GM12878 (cell line): ENCODE data around the gene PFKFB2. TPM values are rescaled to one million over a fixed set of nuclear protein-coding genes. Genes with fewer than 3 reads are reported as not detected.
A peak's percentile ranks its signal among the peaks of the same experiment; 100 is the strongest.

ENCODE experiments used
- BACH1 ChIP-seq: fragments of 450-650 bp; IDR thresholded peaks from 2 replicates; pipeline ENCODE4 v1.6.1; 2017; ENCODE audit warnings: mild to moderate bottlenecking, borderline replicate concordance
- BHLHE40 ChIP-seq, 2 experiments: fragments of 450-650 bp in 1 of 2; IDR thresholded peaks; 2 replicates each; pipeline ENCODE4 v1.6.1; 2011 to 2017; ENCODE audit warnings: low read depth in 2 of 2, borderline replicate concordance in 1 of 2, improper control_type of control experiment in 1 of 2, low read length in 1 of 2, mild to moderate bottlenecking in 1 of 2
- CBFB ChIP-seq: IDR thresholded peaks from 2 replicates; pipeline ENCODE4 v1.6.1; 2016; ENCODE audit warnings: antibody characterized with exemption, low read depth
- CREB1 ChIP-seq: IDR thresholded peaks from 2 replicates; pipeline ENCODE4 v1.6.1; 2012; ENCODE audit warnings: low read depth, mild to moderate bottlenecking, inconsistent platforms
- DPF2 ChIP-seq: fragments of 450-650 bp; IDR thresholded peaks from 2 replicates; pipeline ENCODE4 v1.6.1; 2017; ENCODE audit warnings: mild to moderate bottlenecking
- GATAD2B ChIP-seq: fragments of 450-650 bp; conservative IDR thresholded peaks from 2 replicates; pipeline ENCODE4 v1.6.1; 2017; ENCODE audit warnings: low read depth, mild to moderate bottlenecking, moderate library complexity
- MYC ChIP-seq: IDR thresholded peaks from 2 replicates; pipeline ENCODE4 v1.6.1; 2011; ENCODE audit warnings: mild to moderate bottlenecking, low read length, moderate library complexity, inconsistent platforms; ENCODE audit not compliant: insufficient read depth, insufficient replicate concordance, insufficient read length, severe bottlenecking
- PML ChIP-seq: IDR thresholded peaks from 2 replicates; pipeline ENCODE4 v1.6.1; 2012; ENCODE audit warnings: low read length, inconsistent platforms
- POLR2A ChIP-seq: IDR thresholded peaks from 2 replicates; pipeline ENCODE4 v1.6.1; 2011; ENCODE audit warnings: low read depth, mild to moderate bottlenecking, low read length
- POU2F2 ChIP-seq: IDR thresholded peaks from 3 replicates; pipeline ENCODE4 v1.6.1; 2011; ENCODE audit warnings: low read depth, mild to moderate bottlenecking, low read length, borderline replicate concordance
- RAD51 ChIP-seq: fragments of 450-650 bp; IDR thresholded peaks from 2 replicates; pipeline ENCODE4 v1.6.1; 2016; ENCODE audit warnings: moderate library complexity, mild to moderate bottlenecking, inconsistent platforms
- RELA ChIP-seq: fragments of 450-650 bp; IDR thresholded peaks from 2 replicates; pipeline ENCODE4 v1.8.0; 2014; ENCODE audit warnings: borderline replicate concordance; ENCODE audit not compliant: partially characterized antibody
- RFX5 ChIP-seq: IDR thresholded peaks from 2 replicates; pipeline ENCODE4 v1.6.1; 2011; ENCODE audit warnings: low read depth, low read length, improper control_type of control experiment
- SIN3A ChIP-seq: IDR thresholded peaks from 2 replicates; pipeline ENCODE4 v1.6.1; 2012; ENCODE audit warnings: low read depth, low read length, improper control_type of control experiment
- SMAD1 ChIP-seq: fragments of 450-650 bp; IDR thresholded peaks from 2 replicates; pipeline ENCODE4 v1.6.1; 2018; ENCODE audit warnings: mild to moderate bottlenecking, low read depth; ENCODE audit not compliant: partially characterized antibody
- SMC3 ChIP-seq: IDR thresholded peaks from 2 replicates; pipeline ENCODE4 v1.6.1; 2011; ENCODE audit warnings: low read length, improper control_type of control experiment, borderline replicate concordance
- SREBF1 ChIP-seq: IDR thresholded peaks from 2 replicates; pipeline ENCODE4 v1.6.1; 2012; ENCODE audit warnings: mild to moderate bottlenecking, low read length
- STAT1 ChIP-seq: fragments of 450-650 bp; conservative IDR thresholded peaks from 2 replicates; pipeline ENCODE4 v1.6.1; 2014; ENCODE audit warnings: antibody characterized with exemption, mild to moderate bottlenecking
- TCF12 ChIP-seq: IDR thresholded peaks from 2 replicates; pipeline ENCODE4 v1.6.1; 2011; ENCODE audit warnings: low read depth, mild to moderate bottlenecking, low read length
- ZNF384 ChIP-seq: IDR thresholded peaks from 2 replicates; pipeline ENCODE4 v1.6.1; 2012; ENCODE audit warnings: low read depth, mild to moderate bottlenecking, low read length, improper control_type of control experiment, borderline replicate concordance
- polyA plus RNA-seq, 11 experiments: library from polyadenylated mRNA; depleted of rRNA in 4 of 11; unstranded in 6 of 11; stranded (reverse) in 5 of 11; fragments of >200 nt; fragmentation: Nextera tagmentation in 4 of 11; fragmentation: Illumina TruSeq in 1 of 11; extraction: Ambion mirVana in 4 of 11; extraction: Trizol in 1 of 11; gene quantifications; 1 replicate in 1 of 11; 2 replicates in 10 of 11; pipeline versions ENCODE4 v1.2.1 to v1.2.3, GENCODE V29; 2011 to 2016; ENCODE audit warnings: inconsistent platforms in 2 of 11, missing spikeins in 2 of 11, low read depth in 1 of 11
- total RNA-seq, 4 experiments: library from RNA; depleted of rRNA in 3 of 4; stranded (reverse); fragments of >200 nt in 3 of 4; fragmentation: Illumina TruSeq in 1 of 4; extraction: Trizol in 1 of 4; gene quantifications; 2 replicates each; pipeline versions ENCODE4 v1.2.1 to v1.2.3, GENCODE V29; 2013 to 2021
- TF ChIP-seq, protein P1 (sequence below): fragments of 450-650 bp; IDR thresholded peaks from 2 replicates; pipeline ENCODE4 v1.6.1; 2017; ENCODE audit warnings: mild to moderate bottlenecking
- TF ChIP-seq, protein P2 (sequence below): fragments of 450-650 bp; IDR thresholded peaks from 2 replicates; pipeline ENCODE4 v1.6.1; 2017; ENCODE audit warnings: borderline replicate concordance
- TF ChIP-seq, protein P3 (sequence below): IDR thresholded peaks from 2 replicates; pipeline ENCODE4 v1.6.1; 2012; ENCODE audit warnings: low read depth, low read length, improper control_type of control experiment
- TF ChIP-seq, protein P4 (sequence below): IDR thresholded peaks from 2 replicates; pipeline ENCODE4 v1.6.1; 2012; ENCODE audit warnings: low read depth, low read length, improper control_type of control experiment
- TF ChIP-seq, protein P5 (sequence below): IDR thresholded peaks from 2 replicates; pipeline ENCODE4 v1.6.1; 2012; ENCODE audit warnings: low read depth, low read length, improper control_type of control experiment

Gene PFKFB2
- total and polyA plus RNA-seq, 10 of the 15 experiments (the other 5 are each of a cell fraction or from before 2014, with no cell fraction given): 0.40 to 1.3 (median 1.0) TPM

DNA sequence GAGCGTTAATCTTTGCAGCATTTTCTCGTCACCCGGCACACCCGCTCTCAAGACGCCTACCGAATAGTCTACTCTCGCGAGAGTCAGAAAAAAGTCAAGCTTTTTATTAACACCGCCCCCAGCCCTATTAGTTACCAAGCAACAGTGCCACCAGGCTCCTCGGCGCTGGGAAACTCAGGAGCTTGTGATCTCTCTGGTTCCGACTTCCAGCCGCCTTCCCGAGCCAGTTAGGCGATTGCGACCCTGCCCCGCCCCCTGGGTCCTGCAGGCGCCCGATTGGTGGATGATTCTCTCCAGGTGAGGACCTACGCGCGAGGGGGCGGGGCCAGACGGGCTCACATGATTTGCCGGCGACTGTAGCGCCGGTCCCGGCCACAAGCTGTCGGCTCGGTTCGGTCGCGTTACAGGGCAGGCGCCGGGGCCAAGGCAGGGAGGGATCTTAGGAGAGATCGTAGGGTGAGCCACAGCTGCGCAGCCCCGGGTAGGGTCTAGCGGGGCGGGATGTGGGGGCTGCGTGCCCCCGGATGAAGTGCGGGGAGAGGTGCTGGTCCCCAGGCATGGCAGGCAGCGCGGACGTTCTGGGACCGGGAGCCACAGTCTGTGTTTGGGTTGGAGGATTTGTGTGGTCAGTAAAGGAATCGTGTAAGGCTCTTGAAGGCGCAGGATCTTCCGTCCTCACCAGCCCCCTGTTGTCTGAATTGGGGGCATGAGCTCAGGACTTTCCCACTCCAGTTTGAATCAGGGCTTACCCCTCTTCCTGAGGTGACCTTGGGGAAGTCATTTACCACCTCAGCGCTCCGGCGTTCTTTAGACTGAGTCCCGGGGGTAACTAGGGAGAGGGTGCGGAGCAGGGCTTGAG is at the start of gene PFKFB2 (continued):
- TF ChIP-seq GATAD2B: no peak; the same call in 1 of the 2 replicates
- TF ChIP-seq MYC: peak; percentile 58
- 0 out of 2 replicates have a peak, but pooled peaks have one; percentile 42 for TF ChIP-seq DPF2
- no peak for TF ChIP-seq SMC3
- TF ChIP-seq, protein P1, sequence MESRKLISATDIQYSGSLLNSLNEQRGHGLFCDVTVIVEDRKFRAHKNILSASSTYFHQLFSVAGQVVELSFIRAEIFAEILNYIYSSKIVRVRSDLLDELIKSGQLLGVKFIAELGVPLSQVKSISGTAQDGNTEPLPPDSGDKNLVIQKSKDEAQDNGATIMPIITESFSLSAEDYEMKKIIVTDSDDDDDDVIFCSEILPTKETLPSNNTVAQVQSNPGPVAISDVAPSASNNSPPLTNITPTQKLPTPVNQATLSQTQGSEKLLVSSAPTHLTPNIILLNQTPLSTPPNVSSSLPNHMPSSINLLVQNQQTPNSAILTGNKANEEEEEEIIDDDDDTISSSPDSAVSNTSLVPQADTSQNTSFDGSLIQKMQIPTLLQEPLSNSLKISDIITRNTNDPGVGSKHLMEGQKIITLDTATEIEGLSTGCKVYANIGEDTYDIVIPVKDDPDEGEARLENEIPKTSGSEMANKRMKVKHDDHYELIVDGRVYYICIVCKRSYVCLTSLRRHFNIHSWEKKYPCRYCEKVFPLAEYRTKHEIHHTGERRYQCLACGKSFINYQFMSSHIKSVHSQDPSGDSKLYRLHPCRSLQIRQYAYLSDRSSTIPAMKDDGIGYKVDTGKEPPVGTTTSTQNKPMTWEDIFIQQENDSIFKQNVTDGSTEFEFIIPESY: no peak
- peak; percentile 82 for TF ChIP-seq POLR2A
- TF ChIP-seq, protein P2, sequence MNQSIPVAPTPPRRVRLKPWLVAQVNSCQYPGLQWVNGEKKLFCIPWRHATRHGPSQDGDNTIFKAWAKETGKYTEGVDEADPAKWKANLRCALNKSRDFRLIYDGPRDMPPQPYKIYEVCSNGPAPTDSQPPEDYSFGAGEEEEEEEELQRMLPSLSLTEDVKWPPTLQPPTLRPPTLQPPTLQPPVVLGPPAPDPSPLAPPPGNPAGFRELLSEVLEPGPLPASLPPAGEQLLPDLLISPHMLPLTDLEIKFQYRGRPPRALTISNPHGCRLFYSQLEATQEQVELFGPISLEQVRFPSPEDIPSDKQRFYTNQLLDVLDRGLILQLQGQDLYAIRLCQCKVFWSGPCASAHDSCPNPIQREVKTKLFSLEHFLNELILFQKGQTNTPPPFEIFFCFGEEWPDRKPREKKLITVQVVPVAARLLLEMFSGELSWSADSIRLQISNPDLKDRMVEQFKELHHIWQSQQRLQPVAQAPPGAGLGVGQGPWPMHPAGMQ: peak; percentile 80
- TF ChIP-seq SREBF1: no peak
- peak; percentile 38; the same call in 1 of the 2 replicates for TF ChIP-seq CREB1
- peak; percentile 71 for TF ChIP-seq CBFB
- TF ChIP-seq ZNF384: peak; percentile 68
- peak; percentile 27; the same call in 1 of the 2 replicates for TF ChIP-seq RFX5
- no peak for TF ChIP-seq BACH1
- TF ChIP-seq SMAD1: no peak
- 0 out of 2 replicates have a peak, but pooled peaks have one; percentile 27 for TF ChIP-seq STAT1
- TF ChIP-seq SIN3A: peak; percentile 58
- 0 out of 3 replicates have a peak, but pooled peaks have one; percentile 10 for TF ChIP-seq POU2F2
- TF ChIP-seq TCF12: 0 out of 2 replicates have a peak, but pooled peaks have one; percentile 2
- TF ChIP-seq, protein P3, sequence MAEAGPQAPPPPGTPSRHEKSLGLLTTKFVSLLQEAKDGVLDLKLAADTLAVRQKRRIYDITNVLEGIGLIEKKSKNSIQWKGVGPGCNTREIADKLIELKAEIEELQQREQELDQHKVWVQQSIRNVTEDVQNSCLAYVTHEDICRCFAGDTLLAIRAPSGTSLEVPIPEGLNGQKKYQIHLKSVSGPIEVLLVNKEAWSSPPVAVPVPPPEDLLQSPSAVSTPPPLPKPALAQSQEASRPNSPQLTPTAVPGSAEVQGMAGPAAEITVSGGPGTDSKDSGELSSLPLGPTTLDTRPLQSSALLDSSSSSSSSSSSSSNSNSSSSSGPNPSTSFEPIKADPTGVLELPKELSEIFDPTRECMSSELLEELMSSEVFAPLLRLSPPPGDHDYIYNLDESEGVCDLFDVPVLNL: no peak
- TF ChIP-seq RAD51: peak; percentile 60; the same call in 1 of the 2 replicates
- TF ChIP-seq, protein P4, sequence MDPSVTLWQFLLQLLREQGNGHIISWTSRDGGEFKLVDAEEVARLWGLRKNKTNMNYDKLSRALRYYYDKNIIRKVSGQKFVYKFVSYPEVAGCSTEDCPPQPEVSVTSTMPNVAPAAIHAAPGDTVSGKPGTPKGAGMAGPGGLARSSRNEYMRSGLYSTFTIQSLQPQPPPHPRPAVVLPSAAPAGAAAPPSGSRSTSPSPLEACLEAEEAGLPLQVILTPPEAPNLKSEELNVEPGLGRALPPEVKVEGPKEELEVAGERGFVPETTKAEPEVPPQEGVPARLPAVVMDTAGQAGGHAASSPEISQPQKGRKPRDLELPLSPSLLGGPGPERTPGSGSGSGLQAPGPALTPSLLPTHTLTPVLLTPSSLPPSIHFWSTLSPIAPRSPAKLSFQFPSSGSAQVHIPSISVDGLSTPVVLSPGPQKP: no peak
- no peak for TF ChIP-seq PML
- TF ChIP-seq BHLHE40 (IDR thresholded peaks at IDR 0.05; ENCODE audit: borderline replicate concordance in 1 of 2, low read depth in 2 of 2, low read length in 1 of 2): peak; percentile 22 to 54; a peak in 2 of 4 replicates
- peak; percentile 21 for TF ChIP-seq RELA
- TF ChIP-seq, protein P5, sequence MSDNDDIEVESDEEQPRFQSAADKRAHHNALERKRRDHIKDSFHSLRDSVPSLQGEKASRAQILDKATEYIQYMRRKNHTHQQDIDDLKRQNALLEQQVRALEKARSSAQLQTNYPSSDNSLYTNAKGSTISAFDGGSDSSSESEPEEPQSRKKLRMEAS: peak; percentile 38; the same call in 1 of the 2 replicates
